ENCODE measurements around the gene SH2D4B.

The SH2D4B gene

DNA sequence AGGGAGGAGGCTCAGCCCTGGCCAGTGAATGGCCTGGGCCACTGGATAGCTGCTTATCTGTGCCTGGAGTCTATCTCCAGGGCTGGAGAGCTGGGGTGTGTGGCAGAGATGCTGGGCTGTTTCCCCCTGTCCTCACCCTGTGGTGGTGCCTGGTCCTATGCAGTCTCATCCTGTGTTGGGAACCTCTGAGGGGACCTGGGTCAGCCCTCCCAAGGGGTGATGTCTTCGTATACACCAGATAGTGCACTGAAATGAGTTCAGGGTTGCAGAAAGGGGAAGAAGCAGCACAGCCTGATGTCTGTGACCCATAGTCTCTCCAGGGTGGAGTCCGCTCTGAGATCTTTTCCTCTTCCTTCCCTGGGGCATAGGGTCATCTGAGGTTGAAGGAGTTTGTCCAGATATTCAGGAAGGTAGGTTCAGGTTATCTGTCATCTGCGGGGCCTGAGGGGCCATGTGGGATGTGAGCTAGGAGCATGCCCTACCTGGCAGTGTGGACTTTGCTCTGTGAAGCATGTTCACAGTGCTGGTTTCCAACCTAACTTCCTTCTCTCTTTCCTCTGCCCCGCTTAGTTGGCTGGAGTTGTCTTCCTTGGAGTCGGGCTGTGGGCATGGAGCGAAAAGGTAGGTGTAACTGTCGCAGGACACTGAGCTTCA lies 33.4 kb upstream of the SH2D4B start:
- no peak for DNase-seq (ENCODE audit: low read depth)

DNA sequence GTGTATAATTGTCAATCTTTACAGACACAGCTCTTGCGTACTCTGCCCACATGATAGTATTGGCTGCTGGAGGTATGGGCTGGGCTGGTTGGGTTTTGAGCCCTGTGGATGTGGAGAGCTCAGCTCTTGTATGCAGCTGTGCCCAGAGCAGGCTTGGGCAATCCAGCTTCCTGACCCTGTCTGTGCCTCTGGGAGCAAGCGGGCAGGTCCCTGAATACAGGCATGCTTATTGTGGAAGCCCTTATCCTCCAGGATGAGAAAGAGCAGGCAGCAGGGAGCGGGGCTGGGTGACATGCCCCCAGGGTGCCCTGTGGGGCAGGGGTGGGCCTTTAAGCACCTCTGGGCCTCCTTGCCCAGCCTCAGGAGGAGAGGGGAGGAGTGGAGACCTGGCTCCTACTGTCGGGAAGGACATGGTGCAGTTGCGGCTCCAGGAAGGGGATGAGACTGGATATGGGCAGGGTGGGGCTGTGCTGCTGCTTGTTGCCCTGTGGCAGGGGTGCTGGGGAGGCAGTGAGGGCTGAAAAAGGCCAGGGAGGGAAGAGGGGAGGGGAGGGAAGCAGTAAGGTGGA lies 32.7 kb upstream of the SH2D4B start:
- no peak for DNase-seq (ENCODE audit: low read depth)

DNA sequence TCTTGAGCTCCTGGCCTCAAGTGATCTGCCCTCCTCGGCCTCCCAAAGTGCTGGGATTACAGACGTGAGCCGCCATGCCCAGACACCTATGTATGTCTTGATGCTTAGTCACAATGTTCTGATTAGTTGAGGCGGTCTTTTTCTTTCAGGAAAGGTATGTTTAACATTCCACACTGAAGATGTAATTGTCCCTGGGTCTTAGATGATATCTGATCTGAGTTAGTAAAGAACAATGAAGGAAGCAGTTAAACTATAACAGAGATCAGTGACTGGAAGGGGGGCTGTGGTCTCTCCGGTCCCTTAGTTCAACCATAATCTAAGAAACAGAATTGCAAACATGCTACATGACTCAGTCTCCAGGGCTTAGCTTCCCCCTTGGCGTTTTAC lies 31.5 kb upstream of the SH2D4B start:
- DNase-seq (ENCODE audit: low read depth), result no peak

DNA sequence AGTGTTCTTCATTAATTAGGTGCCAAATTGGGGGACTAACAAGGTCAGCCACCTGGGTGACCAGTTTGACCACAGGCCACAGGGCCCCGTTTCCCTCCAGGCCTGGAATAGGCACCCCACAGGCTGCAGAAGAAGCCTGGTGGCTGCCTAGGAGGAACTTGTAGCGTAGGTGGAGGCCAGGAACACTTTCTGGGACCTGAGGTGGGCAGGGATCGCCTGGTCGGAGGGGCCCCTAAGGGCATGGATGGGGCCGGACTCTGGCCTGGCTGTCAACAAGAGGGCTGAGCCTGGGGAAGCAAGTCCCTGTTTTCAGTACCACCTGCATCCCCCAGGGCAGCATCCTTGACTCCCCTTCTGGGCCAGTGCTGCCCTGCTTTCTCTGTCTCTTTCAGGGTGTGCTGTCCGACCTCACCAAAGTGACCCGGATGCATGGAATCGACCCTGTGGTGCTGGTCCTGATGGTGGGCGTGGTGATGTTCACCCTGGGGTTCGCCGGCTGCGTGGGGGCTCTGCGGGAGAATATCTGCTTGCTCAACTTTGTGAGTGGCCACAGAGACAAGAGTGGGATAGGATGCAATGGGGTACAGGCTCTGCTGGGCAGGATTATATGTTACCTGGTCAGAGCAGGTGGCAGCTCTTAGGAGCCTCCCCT lies 30.7 kb upstream of the SH2D4B start:
- DNase-seq (ENCODE audit: low read depth), result no peak

DNA sequence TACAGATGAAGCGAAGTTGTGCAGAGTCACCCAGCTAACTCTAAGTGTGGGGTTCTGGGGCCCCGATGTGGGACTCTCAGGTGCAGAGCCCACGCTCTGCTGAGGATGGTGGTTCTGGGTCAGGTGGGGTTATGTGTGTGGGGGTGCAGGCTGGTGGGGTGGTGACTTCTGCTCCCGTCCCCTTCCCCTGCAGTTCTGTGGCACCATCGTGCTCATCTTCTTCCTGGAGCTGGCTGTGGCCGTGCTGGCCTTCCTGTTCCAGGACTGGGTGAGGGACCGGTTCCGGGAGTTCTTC lies 28.6 kb upstream of the SH2D4B start:
- no peak for DNase-seq (ENCODE audit: low read depth)

DNA sequence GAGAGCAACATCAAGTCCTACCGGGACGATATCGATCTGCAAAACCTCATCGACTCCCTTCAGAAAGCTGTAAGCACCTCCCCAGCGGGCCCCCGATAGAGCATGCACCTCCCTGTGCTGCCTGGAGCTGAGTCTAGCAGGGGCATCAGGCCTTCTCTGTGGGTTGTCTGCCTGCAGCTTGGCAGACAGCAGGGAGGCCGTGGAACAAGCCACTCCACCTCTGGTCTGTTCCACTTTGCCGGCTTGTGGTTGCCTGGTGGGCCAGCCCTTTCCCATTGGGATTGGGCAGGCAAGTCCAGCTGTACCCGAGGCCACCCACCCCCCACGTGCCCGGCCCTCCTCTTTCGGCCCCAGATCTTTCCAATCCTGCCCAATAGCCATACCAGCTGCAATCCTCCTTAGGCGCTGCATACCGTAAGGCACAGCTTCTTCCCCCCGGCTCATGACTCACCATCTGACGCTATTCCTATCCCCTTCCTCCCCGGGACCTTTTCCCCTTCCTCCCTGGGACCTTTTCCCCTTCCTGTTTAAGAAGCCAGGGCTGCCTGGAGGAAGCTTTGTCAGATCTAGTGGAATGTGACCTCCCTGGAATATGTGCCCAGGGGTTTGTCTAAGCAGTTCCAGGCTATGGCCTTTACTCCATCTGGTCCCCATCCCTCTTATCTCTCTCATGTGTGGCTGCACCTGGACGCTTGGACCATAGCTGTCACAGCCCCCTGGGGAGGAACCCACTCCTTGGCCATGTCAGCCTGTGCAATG lies 28.1 kb upstream of the SH2D4B start:
- DNase-seq (ENCODE audit: low read depth), result no peak

DNA sequence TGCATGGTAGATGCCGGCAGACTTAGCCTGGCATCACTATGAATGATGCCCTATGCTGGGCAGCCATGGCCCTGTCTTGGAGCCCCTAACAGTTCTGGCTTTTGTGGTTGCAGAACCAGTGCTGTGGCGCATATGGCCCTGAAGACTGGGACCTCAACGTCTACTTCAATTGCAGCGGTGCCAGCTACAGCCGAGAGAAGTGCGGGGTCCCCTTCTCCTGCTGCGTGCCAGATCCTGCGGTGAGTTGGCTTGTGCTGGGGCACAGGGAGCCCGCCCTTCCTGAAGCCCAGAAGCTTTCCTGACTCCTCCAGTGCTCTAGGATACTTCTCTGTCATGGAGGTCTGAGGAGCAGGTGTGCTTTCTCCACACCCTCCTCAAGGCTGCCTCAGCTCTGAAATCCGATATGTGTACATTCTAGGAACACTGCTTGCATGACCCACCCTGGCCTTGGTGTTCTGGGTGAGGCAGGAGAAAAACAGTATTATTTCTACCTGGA lies 25.6 kb upstream of the SH2D4B start:
- no peak for DNase-seq (ENCODE audit: low read depth)

DNA sequence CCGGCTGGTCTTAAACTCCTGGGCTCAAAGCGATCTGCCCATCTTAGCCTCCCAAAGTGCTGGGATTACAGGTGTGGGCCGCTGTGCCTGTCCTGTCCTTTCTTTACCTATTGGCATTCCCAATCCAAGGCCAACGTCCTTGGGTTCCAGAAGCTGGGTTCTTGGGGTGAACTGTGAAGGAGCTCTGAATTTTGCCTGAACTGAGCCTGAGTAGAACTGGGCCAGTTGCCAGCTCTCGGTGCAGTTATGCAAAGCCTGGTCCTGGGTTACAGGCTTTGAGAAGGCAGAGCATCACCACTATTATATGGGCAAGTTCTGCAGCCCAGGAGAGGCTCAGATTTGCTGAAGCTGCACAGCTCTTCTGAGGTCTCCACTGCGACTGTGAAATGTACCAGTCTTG lies 24.6 kb upstream of the SH2D4B start:
- DNase-seq (ENCODE audit: low read depth), result no peak

DNA sequence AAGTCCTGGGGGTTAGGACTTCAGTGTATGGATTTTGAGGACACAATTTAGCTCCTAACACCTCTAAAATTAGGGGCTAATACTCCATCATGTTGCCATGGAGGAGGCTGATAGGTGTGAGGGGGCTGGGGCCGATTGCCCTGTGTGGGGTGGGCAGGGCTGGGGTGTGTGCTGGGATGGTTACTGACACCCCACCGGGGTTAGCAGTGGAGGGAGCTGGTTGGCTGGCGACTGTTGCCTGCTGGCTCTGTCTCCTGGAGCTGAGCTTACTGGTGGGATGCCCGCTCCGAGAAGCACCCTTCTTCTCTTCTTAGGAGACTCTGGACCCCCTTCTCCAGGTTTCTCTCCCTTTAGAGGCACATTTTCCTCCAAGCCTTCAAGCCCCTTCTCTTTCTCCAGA lies 22.2 kb upstream of the SH2D4B start:
- DNase-seq (ENCODE audit: low read depth), result no peak

DNA sequence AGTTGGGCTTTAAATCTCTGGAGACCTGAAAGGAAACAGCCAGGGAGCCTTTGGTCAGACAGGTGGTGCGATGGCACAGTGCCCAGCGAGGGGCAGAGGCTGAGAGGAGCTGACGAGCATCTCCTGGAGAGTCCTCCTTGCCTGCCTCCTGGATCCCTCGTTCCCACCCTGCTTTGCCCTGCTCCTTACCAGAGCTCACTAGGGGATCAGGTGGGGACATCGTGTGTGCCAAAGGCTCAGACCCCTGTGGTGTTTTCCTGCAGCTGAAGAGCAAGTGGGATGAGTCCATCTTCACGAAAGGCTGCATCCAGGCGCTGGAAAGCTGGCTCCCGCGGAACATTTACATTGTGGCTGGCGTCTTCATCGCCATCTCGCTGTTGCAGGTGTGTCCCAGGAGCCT lies 21.8 kb upstream of the SH2D4B start:
- DNase-seq (ENCODE audit: low read depth), result no peak

DNA sequence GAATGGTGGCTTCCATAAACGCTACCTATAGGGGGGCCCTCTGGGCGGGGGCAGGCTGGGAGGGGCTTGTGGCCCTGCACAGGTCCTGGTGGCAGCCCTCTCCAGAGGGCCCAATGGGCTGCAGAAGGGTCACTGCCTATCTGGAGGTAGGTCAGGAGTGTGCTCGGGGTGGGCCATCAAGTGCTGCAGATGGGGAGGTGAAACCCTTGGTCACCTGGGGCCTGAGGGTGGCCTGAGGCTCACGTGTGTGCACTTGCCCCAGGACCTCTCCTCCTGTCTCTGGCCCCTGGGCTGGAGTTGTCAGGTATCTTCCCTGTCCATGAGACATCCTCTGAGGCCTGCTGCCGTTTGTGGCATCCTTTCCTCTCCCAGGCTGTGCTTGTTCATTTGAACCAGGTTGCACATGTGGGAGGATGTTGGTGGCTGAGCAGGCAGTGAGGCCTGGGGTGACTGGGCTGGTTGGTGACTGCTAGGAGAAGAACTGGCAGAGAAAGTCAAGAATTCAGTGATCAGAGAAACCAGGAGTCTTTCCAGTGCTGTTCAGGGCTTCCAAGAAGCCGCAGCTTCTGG lies 21.1 kb upstream of the SH2D4B start:
- DNase-seq (ENCODE audit: low read depth), result no peak

DNA sequence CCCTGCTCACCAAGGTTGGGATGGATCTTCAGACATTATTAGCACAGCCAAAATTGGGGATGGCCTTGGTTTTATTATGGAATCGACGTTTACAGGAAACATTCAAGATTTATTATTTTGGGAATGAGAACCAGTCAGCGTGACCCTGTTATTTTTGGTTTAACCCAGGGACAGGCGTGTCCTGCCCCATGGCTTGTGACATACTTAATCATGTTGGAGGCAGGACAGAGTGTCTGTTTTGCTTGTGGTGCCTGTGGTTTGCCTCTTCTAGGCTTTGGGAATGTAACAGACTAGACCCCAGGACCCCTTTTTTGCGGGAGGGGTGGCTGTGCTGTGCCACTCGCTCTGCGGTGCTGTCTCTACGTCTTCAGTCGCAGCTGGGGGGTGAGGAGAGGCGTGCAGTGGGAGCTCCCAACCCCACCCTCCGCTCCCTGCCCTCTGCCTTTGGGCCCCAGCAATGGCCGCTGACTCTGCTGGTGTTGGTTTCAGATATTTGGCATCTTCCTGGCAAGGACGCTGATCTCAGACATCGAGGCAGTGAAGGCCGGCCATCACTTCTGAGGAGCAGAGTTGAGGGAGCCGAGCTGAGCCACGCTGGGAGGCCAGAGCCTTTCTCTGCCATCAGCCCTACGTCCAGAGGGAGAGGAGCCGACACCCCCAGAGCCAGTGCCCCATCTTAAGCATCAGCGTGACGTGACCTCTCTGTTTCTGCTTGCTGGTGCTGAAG lies 20.1 kb upstream of the SH2D4B start:
- no peak for DNase-seq (ENCODE audit: low read depth)

DNA sequence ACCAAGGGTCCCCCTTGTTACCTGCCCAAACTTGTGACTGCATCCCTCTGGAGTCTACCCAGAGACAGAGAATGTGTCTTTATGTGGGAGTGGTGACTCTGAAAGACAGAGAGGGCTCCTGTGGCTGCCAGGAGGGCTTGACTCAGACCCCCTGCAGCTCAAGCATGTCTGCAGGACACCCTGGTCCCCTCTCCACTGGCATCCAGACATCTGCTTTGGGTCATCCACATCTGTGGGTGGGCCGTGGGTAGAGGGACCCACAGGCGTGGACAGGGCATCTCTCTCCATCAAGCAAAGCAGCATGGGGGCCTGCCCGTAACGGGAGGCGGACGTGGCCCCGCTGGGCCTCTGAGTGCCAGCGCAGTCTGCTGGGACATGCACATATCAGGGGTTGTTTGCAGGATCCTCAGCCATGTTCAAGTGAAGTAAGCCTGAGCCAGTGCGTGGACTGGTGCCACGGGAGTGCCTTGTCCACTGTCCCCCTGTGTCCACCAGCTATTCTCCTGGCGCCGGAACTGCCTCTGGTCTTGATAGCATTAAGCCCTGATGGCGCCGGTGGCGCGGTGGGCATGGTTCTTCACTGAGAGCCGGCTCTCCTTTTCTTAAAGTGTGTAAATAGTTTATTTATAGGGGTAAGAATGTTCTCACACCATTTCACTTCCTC lies 19.4 kb upstream of the SH2D4B start:
- no peak for DNase-seq (ENCODE audit: low read depth)

DNA sequence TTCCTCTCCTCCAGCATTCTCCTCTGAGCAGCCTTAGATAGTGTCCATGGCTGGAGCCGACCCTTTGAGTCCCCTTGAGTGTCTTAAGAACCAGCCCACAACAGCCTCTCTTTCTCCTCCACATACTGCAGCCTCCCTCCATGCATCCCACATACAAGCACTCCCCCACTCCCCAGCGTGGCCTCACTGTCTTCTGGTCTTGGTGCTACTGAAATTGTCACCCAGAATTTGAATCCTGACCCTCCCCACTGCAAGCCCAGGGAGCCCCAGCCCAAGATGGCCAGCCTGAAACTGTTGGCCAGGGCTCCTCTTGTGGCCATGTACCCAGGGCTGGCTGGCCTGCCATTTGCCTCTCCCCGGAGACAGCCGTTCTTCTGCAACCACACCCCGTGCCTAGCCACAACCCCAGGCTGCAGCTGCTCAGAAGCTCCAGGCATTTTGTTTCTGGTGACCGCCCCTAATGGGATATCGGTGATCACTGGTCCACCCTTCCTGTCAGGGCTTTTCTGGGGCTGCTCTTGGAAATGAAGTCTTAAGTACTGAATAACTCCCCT lies 18.8 kb upstream of the SH2D4B start:
- no peak for DNase-seq (ENCODE audit: low read depth)

DNA sequence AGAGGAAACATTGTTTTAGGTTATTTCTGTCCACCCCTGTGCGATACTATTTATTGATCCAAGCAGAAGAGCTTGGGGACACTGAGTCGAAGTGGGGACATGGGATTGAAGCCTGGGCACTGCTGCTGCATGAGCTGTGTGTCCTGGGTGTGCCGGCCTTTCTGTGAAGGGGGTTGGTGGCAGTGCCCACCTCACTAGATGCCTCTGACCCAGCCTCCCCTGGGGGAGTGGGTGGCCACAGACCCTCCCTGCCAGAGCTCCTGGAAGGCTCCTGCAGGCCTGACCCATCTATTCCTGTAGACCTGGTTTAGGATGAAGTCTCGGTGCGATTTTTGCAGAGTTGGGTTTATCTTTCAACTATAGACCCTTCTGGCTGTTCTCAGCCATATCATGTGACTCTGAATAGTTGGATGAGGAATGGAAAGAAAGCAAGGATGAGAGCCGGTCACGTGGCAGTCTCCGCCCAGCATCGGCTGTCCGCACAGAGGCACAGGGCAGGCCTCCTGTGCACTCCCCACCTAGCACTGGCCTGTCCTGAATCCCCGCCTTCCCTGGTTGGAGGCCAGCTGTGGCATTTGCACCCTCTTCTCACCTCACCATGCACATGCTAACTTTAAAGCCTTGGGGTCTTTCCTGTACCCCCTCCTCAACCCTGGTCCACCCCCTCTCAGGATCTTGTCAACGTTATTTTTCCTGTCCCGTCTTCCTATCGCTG lies 17.6 kb upstream of the SH2D4B start:
- no peak for DNase-seq (ENCODE audit: low read depth)

DNA sequence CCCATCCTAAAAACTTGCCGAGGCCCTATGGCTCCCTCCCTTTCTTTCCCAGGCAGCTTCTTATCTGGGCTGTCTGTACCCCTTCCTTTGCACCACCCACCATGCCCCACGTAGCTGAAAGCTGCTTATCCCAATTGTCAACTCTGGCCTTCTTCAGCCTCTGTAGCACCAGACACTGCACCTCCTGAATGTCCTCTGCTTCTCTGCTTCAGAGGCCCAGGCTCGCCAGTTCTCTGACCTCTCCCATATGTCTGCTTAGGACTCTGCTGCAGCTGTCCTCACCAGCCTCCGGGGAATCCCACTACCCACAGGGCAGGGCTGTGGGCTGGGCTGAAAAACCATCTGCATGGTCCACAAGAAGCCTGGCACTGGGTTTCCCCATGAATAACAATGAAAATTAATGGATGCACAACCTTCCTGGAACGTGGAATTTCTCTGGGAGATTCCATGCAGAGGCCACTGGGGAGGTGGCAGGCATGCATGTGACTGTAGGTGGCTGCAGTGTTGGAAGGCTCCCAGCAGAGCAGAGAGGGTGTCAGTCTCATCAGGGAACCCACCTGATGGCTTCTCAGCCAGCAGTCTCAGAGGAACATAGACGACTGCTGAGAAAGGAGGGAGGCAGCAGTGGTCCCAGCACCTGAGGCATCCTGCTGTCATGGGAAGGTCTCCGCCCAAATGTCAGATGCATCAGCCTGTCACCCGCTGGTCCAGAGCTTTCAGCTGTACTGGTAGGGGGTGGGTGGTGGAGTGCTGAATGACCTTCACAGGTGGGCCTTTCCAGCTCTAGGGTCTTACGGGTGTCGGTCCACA lies 16.8 kb upstream of the SH2D4B start:
- no peak for DNase-seq (ENCODE audit: low read depth)

DNA sequence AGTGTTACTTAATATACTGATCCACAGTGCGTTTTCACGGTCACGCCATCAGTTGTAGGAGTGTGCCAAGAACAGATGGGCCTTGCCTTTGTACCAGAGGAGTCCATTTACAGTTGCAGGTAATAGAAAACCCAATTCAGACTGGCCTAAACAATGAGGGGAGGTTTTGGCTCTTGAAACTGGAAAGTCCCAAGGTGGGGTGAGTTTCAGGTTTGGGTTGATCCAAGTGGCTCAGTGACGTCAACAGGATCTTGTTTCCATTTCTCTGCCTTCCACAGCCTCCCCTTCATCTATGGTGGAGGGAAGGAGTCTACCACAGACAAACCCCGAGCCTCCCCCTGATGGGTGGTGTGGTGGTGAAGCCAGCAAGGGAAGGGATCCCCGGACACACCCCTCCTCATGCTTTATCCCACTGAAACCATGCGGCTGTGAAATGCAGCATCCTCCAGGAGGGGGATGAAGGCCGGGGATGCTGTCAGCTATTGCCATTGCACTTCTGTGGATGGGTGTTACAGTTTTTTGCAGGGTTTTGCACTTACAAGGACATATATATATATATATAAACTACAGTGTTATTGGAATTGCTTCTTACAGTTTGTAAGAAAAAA lies 14.8 kb upstream of the SH2D4B start:
- no peak for DNase-seq (ENCODE audit: low read depth)

DNA sequence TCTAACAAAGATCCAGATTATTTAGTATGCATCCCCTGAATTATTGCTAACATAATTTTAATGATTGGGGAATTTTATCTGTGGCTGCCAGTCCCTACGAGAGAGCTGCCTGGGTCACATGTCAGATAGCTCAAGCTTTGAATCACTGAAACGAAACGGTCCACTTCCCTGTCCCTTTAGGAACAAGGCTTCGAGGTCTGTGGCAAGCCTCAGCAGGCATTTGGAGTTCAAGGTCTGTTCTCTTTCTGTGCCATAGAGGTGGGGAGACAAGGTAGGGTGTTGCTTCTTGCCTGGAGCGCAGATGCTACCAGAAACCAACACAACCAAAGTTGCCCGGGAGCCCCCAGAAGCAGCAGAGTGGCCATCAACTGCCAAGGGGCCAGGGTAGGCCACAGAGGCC lies 13.9 kb upstream of the SH2D4B start:
- DNase-seq (ENCODE audit: low read depth), result no peak

DNA sequence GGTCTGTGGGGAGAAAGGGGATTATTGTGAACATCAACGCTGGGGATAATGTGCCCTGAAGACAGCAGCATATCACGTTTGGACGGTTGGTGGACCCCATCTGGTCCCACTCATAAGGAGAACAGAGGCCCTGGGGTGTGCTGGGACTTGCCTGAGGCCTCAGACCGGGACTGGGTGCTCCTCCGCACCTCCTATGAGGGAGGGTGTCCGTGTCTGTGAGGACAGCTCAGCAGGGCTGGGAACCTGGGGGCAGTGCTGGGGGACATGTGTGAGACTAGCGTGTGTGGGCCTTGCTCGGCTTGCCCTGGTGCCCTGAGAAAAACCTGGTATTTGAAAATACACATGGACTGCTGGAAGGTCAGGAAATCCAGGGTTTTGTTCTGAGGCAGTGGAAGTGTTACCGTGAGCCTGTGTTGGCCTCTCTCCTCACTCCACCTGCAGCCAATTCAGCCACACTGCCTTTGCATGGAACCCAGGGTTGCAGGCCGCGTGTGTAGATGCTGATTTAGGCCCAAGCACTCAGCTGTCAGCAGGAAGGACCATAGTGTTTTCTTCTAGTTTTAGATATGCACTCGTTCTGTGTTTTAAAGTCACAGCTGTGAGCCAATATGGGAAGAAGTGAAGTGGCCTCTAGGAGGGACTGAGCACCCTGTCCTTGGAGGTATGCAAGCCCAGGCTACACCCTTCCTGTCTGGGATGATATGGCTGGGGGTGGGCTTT lies 13.4 kb upstream of the SH2D4B start:
- DNase-seq (ENCODE audit: low read depth), result no peak

All from GM04504 (cell line).